HepG2 (cell line): ENCODE measurements around the gene ARSJ.

Experiments used
- FOXA3 ChIP-seq: IDR thresholded peaks from 2 replicates; pipeline ENCODE4 v1.6.1; 2016; ENCODE audit warnings: missing genetic modification reagents, missing compliant biosample characterization
- GTF2F1 ChIP-seq: fragments of 150-350 bp; IDR thresholded peaks from 2 replicates; pipeline ENCODE4 v1.6.1; 2014; ENCODE audit warnings: low read length
- HNRNPUL1 ChIP-seq: fragments of 200-400 bp; formaldehyde crosslinking; IDR thresholded peaks from 2 replicates; pipeline ENCODE4 v1.6.1; 2017; ENCODE audit warnings: low read depth, mild to moderate bottlenecking, low read length, moderate library complexity
- POLR2A ChIP-seq, 2 experiments: IDR thresholded peaks; 2 replicates each; pipeline ENCODE4 v1.6.1; 2011; ENCODE audit warnings: low read depth in 2 of 2, low read length in 2 of 2, mild to moderate bottlenecking in 1 of 2, moderate library complexity in 1 of 2; ENCODE audit not compliant: insufficient read depth in 1 of 2
- SRF ChIP-seq: IDR thresholded peaks from 2 replicates; pipeline ENCODE4 v1.6.1; 2011; ENCODE audit warnings: mild to moderate bottlenecking, low read depth, low read length, moderate library complexity
- TF ChIP-seq, protein P1 (sequence below): sonication (generic); formaldehyde crosslinking; IDR thresholded peaks from 2 replicates; pipeline ENCODE4 v1.5.0; 2020; ENCODE audit warnings: mild to moderate bottlenecking, missing genetic modification reagents, moderate library complexity
- TF ChIP-seq, protein P2 (sequence below): IDR thresholded peaks from 2 replicates; pipeline ENCODE4 v1.6.1; 2012; ENCODE audit warnings: inconsistent platforms

DNA sequence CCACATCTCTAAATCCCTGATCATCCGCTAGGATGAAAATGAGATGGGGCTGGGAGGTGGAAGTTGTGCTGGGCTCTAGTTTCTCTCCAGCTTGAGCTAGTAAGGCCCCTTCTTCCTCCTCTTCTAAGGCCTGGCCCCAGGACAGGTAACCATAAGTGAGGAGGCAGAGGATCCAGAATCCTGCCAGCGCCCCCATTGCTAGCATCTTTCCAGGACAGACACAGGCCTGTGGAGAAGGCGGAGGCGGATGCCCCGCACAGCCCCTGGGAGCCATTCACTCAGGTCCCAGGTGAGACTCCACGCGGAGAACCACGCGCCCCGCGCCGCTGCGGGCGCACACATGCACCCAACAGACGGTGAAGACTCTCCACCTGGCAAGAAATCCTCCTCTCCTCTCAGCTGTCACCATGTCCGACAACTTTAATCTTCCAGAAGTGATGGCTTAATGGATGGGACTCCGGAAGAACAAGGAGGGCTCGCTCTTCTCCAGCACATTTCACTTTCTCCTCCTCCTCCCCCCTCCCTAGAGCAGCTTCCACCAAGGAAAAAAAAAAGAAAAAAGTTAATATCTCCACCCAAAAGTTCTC lies 793 bp downstream of the ARSJ start:
- TF ChIP-seq GTF2F1, result no peak
- TF ChIP-seq, protein P1, sequence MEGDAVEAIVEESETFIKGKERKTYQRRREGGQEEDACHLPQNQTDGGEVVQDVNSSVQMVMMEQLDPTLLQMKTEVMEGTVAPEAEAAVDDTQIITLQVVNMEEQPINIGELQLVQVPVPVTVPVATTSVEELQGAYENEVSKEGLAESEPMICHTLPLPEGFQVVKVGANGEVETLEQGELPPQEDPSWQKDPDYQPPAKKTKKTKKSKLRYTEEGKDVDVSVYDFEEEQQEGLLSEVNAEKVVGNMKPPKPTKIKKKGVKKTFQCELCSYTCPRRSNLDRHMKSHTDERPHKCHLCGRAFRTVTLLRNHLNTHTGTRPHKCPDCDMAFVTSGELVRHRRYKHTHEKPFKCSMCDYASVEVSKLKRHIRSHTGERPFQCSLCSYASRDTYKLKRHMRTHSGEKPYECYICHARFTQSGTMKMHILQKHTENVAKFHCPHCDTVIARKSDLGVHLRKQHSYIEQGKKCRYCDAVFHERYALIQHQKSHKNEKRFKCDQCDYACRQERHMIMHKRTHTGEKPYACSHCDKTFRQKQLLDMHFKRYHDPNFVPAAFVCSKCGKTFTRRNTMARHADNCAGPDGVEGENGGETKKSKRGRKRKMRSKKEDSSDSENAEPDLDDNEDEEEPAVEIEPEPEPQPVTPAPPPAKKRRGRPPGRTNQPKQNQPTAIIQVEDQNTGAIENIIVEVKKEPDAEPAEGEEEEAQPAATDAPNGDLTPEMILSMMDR, result no peak
- TF ChIP-seq POLR2A (IDR thresholded peaks at IDR 0.05; ENCODE audit: insufficient read depth in 1 of 2, low read depth in 2 of 2, low read length in 2 of 2), result no peak
- no peak for TF ChIP-seq HNRNPUL1
- no peak for TF ChIP-seq SRF
- TF ChIP-seq, protein P2, sequence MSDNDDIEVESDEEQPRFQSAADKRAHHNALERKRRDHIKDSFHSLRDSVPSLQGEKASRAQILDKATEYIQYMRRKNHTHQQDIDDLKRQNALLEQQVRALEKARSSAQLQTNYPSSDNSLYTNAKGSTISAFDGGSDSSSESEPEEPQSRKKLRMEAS, result no peak
- no peak for TF ChIP-seq FOXA3 (CRISPR knock-in tag)
